BLaER1 treated with 17β-estradiol and CSF1 and Interleukin-3, amounts not matched to agents 10 nM and 100 nM (cell line): ENCODE data around the gene MPRIP.

Experiments used
- H3K27ac ChIP-seq, 11 experiments: shearing (Covaris generic); formaldehyde crosslinking; 2 replicates each; pipeline ENCODE4 v1.8.1; 2022
- H3K27me3 ChIP-seq, 11 experiments: shearing (Covaris generic); formaldehyde crosslinking; 2 replicates each; pipeline ENCODE4 v1.8.1; 2022
- H3K36me3 ChIP-seq, 11 experiments: shearing (Covaris generic); formaldehyde crosslinking; 2 replicates each; pipeline ENCODE4 v1.8.1; 2022
- H3K4me1 ChIP-seq, 10 experiments: shearing (Covaris generic); formaldehyde crosslinking; 2 replicates each; pipeline ENCODE4 v1.8.1; 2022
- H3K4me2 ChIP-seq, 11 experiments: shearing (Covaris generic); formaldehyde crosslinking; 2 replicates each; pipeline ENCODE4 v1.8.1; 2022
- H3K4me3 ChIP-seq, 10 experiments: shearing (Covaris generic); formaldehyde crosslinking; 2 replicates each; pipeline ENCODE4 v1.8.1; 2022
- H3K9ac ChIP-seq, 11 experiments: shearing (Covaris generic); formaldehyde crosslinking; 2 replicates each; pipeline ENCODE4 v1.8.1; 2022
- H3K9me3 ChIP-seq, 11 experiments: shearing (Covaris generic); formaldehyde crosslinking; replicated peaks in 1 of 11; 2 replicates each; pipeline ENCODE4 v1.8.1; 2022
- H4K20me1 ChIP-seq, 11 experiments: shearing (Covaris generic); formaldehyde crosslinking; 2 replicates each; pipeline ENCODE4 v1.8.1; 2022
- Cebpa-rat ChIP-seq, 11 experiments: shearing (Covaris generic); IDR thresholded peaks; 2 replicates each; pipeline ENCODE4 v1.8.1; 2022

Gene MPRIP

DNA sequence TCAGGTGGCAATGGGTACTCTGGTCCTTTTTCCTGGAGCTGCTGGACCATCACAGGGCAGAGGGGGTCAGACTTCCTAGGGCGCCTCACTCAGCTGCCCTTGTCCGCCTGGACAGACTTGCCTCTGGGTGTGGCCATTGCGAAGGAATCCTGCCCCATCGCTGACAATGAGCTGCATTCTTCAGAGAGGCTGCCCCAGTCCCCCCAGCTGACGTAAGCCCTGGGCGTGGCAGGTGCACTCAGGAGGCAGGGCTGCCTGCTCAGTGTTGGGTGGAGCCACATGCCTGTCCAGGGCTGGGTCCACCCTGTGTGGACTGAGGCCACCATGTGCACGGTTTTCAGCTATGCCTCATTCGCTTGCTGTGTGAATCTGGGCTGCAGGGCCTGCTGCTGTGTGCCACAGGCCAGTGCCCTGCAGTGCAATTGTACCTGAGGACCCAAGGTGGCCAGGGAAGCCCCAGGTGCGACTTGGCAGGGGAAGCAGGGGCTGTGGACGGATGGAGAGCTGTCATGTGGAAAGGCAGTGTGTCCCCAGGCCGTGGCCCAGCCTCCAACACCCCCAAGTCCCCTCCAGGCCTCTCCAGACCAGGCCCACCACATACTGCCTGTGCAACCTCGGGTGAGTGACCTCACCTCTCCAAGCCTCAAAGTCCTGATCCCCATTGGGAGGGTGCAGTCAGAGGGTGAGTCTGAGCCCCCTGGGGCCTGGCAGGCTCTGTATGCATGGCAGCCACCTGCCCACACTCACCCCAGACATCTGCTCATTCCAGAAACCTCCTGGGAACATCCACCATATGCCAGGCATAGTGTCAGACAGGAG, 14.0 kb upstream of the MPRIP start:
- Histone ChIP-seq H3K4me1 (peaks cover 27 to 82% (median 70%) of the 10 kb centered on the region in 10 experiments), H4K20me1 (peaks cover 0 to 24% (median 16%) of the 10 kb centered on the region in 11 experiments; a peak in 12 of 22 replicates), H3K4me2 (peak overlapping the region; percentile 55 to 97 (median 89)), H3K27me3 (peaks cover 0 to 10% (median 0%) of the 10 kb centered on the region in 11 experiments; a peak in 4 of 22 replicates), H3K9me3 (no peaks in the 10 kb centered on the region), H3K36me3 (no peaks in the 10 kb centered on the region), H3K27ac (peak overlapping the region in 5 of 11 experiments; percentile 38 to 72 (median 69); a peak in 9 of 22 replicates), H3K4me3 (peak overlapping the region in 4 of 10 experiments; percentile 25 to 47 (median 40); a peak in 7 of 20 replicates), H3K9ac (peak overlapping the region in 5 of 11 experiments; percentile 18 to 69 (median 67); a peak in 8 of 22 replicates)
- TF ChIP-seq Cebpa-rat (IDR thresholded peaks at IDR 0.05): no peak

DNA sequence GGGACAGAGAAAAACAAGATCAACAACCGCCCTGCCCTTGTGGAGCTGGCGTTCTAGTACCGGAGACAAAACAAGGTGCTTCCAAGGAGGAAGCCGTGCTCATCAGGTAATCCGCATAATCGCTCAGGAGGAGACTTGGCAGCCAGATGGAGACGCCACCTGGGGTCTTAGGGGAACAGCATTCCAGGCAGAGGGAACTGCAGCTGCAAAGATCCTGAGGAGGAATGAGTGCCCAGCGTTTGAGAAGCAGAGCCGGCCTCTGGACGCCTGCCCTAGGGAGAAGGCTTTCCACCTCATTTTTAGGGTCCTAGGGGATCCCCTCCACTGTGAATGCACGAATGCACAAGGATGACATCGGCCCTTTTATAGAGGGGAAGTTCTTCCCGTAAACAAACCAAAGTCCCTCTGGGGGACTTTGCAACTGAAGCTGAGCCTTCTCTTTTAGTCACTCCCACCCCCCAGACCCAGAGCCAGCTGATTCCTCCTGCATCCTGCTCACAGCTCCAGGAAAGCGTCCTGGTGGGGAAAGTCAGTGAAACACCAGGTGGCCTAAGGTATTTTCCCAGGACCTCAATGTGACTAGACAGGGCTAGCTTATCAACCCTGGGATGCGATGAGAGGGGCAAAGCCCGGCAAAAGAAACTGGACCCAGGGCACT, 13.2 kb upstream of the MPRIP start:
- peaks cover 27 to 89% (median 76%) of the 10 kb centered on the region in 10 experiments for H3K4me1 ChIP-seq
- no peak for TF ChIP-seq Cebpa-rat (IDR thresholded peaks at IDR 0.05)
- peaks cover 0 to 10% (median 0%) of the 10 kb centered on the region in 11 experiments; a peak in 4 of 22 replicates for H3K27me3 ChIP-seq
- peak overlapping the region in 5 of 10 experiments; percentile 11 to 47 (median 33); a peak in 8 of 20 replicates for H3K4me3 ChIP-seq
- H4K20me1 ChIP-seq: peaks cover 0 to 24% (median 16%) of the 10 kb centered on the region in 11 experiments; a peak in 12 of 22 replicates
- no peaks in the 10 kb centered on the region for H3K9me3 ChIP-seq
- peak overlapping the region in 8 of 11 experiments; percentile 10 to 69 (median 54); a peak in 13 of 22 replicates for H3K9ac ChIP-seq
- no peaks in the 10 kb centered on the region for H3K36me3 ChIP-seq
- H3K4me2 ChIP-seq: peak overlapping the region; percentile 61 to 97 (median 89)
- H3K27ac ChIP-seq: peak overlapping the region in 8 of 11 experiments; percentile 33 to 72 (median 58); a peak in 13 of 22 replicates

DNA sequence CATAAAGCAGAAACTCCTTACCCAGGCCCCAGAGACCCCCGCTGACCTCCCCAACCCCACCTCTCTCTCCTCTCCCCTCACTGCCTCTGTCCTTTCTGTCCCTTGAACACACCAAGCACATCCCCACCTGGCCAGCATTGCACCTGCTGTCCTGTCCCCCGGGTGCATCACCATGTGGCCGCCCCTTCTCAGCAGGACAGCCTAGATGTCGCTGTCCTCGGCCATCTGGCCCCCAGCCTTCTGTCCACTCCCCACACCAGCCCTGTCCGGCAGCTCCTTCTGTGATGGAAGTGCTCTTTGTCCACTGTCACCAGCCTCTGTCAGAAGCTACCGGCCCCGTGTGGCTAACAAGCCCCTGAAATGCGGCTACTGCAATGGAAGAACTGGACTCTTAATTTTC, 12.3 kb upstream of the MPRIP start:
- Histone ChIP-seq H4K20me1 (peaks cover 0 to 24% (median 13%) of the 10 kb centered on the region in 11 experiments; a peak in 12 of 22 replicates), H3K27ac (peak overlapping the region in 6 of 11 experiments; percentile 33 to 72 (median 68); a peak in 9 of 22 replicates), H3K9ac (peak overlapping the region in 3 of 11 experiments; percentile 39 to 69 (median 67); a peak in 4 of 22 replicates), H3K27me3 (peaks cover 0 to 10% (median 0%) of the 10 kb centered on the region in 11 experiments; a peak in 4 of 22 replicates), H3K4me2 (peak overlapping the region; percentile 61 to 97 (median 89); a peak in 21 of 22 replicates), H3K9me3 (no peaks in the 10 kb centered on the region), H3K4me3 (0 out of 20 replicates have a peak overlapping the region, but pooled peaks of 2 of the 10 experiments have one; percentile 25 to 46), H3K36me3 (no peaks in the 10 kb centered on the region), H3K4me1 (peaks cover 26 to 90% (median 78%) of the 10 kb centered on the region in 10 experiments)
- TF ChIP-seq Cebpa-rat (IDR thresholded peaks at IDR 0.05): no peak

- no peak for TF ChIP-seq Cebpa-rat (IDR thresholded peaks at IDR 0.05)
- 0 out of 22 replicates have a peak overlapping the region, but pooled peaks of 1 of the 11 experiments have one; percentile 67 for H3K9ac ChIP-seq
- peak overlapping the region in 9 of 11 experiments; percentile 41 to 97 (median 89); a peak in 18 of 22 replicates for H3K4me2 ChIP-seq
- H3K4me1 ChIP-seq: peaks cover 24 to 90% (median 78%) of the 10 kb centered on the region in 10 experiments
- H3K36me3 ChIP-seq: no peaks in the 10 kb centered on the region
- no peak overlapping the region for H3K4me3 ChIP-seq
- peaks cover 0 to 10% (median 0%) of the 10 kb centered on the region in 11 experiments; a peak in 4 of 22 replicates for H3K27me3 ChIP-seq
- peaks cover 0 to 21% (median 13%) of the 10 kb centered on the region in 11 experiments; a peak in 12 of 22 replicates for H4K20me1 ChIP-seq
- no peaks in the 10 kb centered on the region for H3K9me3 ChIP-seq
- peak overlapping the region in 2 of 11 experiments; percentile 25 to 72; a peak in 2 of 22 replicates for H3K27ac ChIP-seq
Measured at GRCh38 chr17:17030515-17031211, 11.6 kb upstream of the MPRIP start.

- no peak overlapping the region for H3K9ac ChIP-seq
- H3K9me3 ChIP-seq: no peaks in the 10 kb centered on the region
- TF ChIP-seq Cebpa-rat (IDR thresholded peaks at IDR 0.05): no peak
- no peak overlapping the region for H3K4me3 ChIP-seq
- H3K36me3 ChIP-seq: no peaks in the 10 kb centered on the region
- peak overlapping the region in 1 of 11 experiments; percentile 8; a peak in 3 of 22 replicates for H3K4me2 ChIP-seq
- peaks cover 0 to 21% (median 13%) of the 10 kb centered on the region in 11 experiments; a peak in 12 of 22 replicates for H4K20me1 ChIP-seq
- no peak overlapping the region; a peak in 1 of 22 replicates for H3K27ac ChIP-seq
- peaks cover 0 to 10% (median 0%) of the 10 kb centered on the region in 11 experiments; a peak in 4 of 22 replicates for H3K27me3 ChIP-seq
- H3K4me1 ChIP-seq: peaks cover 39 to 92% (median 82%) of the 10 kb centered on the region in 10 experiments
Measured at GRCh38 chr17:17032131-17032692, 10.0 kb upstream of the MPRIP start.

- peak overlapping the region in 8 of 11 experiments; percentile 2 to 54 (median 26); a peak in 12 of 22 replicates for H3K4me2 ChIP-seq
- H3K9ac ChIP-seq: peak overlapping the region in 2 of 11 experiments; percentile 5 to 30; a peak in 1 of 22 replicates
- H3K9me3 ChIP-seq: no peaks in the 10 kb centered on the region
- peaks cover 40 to 90% (median 78%) of the 10 kb centered on the region in 10 experiments for H3K4me1 ChIP-seq
- H3K4me3 ChIP-seq: no peak overlapping the region
- H4K20me1 ChIP-seq: peaks cover 0 to 16% (median 8%) of the 10 kb centered on the region in 11 experiments; a peak in 11 of 22 replicates
- H3K27me3 ChIP-seq: peaks cover 0 to 10% (median 0%) of the 10 kb centered on the region in 11 experiments; a peak in 4 of 22 replicates
- no peak overlapping the region for H3K27ac ChIP-seq
- no peak for TF ChIP-seq Cebpa-rat (IDR thresholded peaks at IDR 0.05)
- no peaks in the 10 kb centered on the region for H3K36me3 ChIP-seq
Measured at GRCh38 chr17:17033466-17033865, 8.8 kb upstream of the MPRIP start.

GRCh38 chr17:17034026-17034425, 8.2 kb upstream of the MPRIP start:
- Histone ChIP-seq H3K27ac (no peak overlapping the region), H3K36me3 (no peaks in the 10 kb centered on the region), H3K4me3 (no peak overlapping the region), H3K9ac (peak overlapping the region in 2 of 11 experiments; percentile 5 to 30; a peak in 1 of 22 replicates), H3K4me1 (peaks cover 34 to 90% (median 76%) of the 10 kb centered on the region in 10 experiments), H3K9me3 (no peaks in the 10 kb centered on the region), H3K27me3 (peaks cover 0 to 5% (median 0%) of the 10 kb centered on the region in 11 experiments; a peak in 4 of 22 replicates), H3K4me2 (peak overlapping the region in 8 of 11 experiments; percentile 2 to 54 (median 26); a peak in 14 of 22 replicates), H4K20me1 (peaks cover 0 to 11% (median 3%) of the 10 kb centered on the region in 11 experiments; a peak in 11 of 22 replicates)
- TF ChIP-seq Cebpa-rat (IDR thresholded peaks at IDR 0.05): no peak
